SKM-1 treated with dmso at 0.1 percent for 144 hours (cell line): Measurements from ENCODE around the gene SPATS2L.

ENCODE experiments used
- DNase-seq: peaks from one replicate; lab custom pipeline; 2025; ENCODE audit not compliant: unreplicated experiment; lab: John Stamatoyannopoulos, UW

The SPATS2L gene

DNA sequence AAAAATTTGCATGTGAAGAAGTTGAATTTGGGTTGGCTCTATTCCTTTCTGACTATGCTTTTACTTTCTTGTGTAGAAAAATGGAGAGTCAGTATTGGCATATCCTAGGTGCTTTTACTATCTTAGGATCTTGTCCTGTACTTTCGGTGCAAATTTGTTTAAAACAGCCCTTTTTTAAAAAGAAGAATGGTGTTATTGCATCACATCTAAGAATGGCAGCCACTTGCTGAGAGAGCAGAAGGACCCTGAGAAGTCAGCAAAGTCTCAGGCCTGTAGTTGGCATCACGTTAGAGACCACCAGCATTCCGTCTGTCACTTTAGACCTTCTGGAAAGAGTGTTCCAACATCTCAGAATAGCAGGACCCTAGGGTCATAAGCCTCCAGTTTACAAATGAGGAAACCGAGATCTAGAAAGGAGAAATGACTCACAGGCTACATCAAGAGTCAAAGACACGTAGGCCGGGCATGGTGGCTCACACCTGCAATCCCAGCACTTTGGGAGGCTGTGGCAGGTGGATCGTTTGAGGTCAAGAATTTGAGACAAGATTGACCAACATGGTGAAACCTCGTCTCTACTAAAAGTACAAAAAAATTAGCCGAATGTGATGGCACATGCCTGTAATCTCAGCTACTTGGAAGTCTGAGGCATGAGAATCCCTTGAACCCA is 42.5 kb downstream of the SPATS2L start:
- DNase-seq: no peak

GRCh38 chr2:200349868-200350267 is 43.4 kb downstream of the SPATS2L start:
- DNase-seq: no peak

DNA sequence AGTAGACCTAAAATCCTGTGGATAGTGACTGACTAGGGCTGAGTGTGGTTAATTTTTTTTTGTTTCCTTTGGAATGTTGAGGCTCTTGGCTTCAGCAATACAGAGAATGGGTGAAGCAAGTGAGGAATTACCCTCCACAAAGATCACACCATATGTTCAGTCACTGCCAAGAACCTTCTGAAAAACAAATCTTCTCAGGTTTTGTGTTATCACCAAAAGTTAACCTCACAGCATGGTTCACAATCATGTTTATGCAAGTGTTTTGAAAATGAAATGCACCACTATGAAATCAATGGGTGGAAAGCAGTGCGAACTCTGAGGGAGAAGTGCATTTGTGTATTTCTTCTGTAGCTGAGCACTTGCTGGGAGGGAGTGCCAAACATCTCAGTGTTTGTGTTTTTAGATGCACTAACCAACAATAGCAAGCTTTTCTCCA is 44.4 kb downstream of the SPATS2L start:
- no peak for DNase-seq

GRCh38 chr2:200351815-200352214 is 45.3 kb downstream of the SPATS2L start:
- no peak for DNase-seq

DNA sequence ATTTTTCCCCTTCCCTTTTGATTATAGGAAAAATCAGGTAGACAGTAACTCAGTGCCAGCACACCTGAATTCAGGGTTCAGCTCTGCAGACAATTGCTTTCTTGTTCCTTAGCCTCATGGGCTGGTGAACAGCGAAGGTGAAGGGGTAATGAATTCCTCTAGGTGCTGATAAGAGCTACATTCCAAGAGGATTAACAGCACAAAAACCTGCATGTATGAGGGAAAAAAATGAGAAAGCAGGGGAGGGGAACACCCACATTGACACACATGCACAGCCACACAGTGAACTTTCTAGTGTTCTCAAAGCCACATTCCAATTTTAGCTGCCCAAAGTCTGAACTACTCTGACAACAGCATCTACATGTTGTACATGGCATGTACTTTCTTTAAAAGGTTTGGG is 46.1 kb downstream of the SPATS2L start:
- DNase-seq: no peak

DNA sequence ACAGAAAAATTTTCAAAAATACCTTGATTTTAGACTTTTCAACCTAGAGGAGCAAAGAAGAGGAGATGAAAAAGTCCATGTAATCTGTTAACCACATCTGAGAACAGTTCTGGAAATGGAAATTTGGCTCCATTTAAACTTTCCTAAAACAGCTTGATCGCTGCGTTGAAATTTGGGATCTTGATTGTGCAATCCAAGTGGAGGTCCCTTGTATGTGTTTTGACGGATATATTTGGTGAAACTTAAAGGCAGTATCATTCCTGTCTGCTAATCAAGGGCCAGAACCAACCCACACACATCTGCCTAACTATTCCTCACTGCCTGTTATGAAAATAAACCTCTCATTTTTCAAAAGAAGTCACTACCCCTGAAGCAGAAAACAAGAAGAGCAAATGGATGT is 46.6 kb downstream of the SPATS2L start:
- DNase-seq: no peak

DNA sequence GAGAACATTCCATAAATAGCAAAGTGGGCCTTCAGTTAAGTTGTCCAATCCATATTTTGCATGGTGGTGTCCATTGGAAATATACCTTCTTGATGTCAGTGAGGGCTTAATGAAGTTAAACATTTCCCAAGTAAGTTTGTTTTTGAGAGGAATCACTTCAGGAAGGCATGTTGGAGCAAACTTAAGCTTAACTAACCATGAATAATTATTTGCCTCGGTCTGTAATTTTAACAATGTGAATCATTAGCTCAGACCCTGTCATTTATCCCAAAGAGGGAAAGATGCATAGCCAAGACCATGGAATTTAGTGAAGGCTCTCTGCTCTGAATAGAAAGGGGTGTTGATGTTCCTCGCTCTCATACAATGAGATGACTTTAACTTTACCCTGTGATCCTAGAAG is 47.4 kb downstream of the SPATS2L start:
- DNase-seq: no peak

- DNase-seq: no peak
These were observed 48.6 kb downstream of the SPATS2L start for GRCh38 chr2:200354833-200355751.

- no peak for DNase-seq
These were observed 49.8 kb downstream of the SPATS2L start for GRCh38 chr2:200356321-200356720.

GRCh38 chr2:200356857-200357384 is 50.4 kb downstream of the SPATS2L start:
- no peak for DNase-seq

- DNase-seq: no peak
These were observed 51.4 kb downstream of the SPATS2L start for GRCh38 chr2:200357845-200358244.

- DNase-seq: no peak
These were observed 53.1 kb downstream of the SPATS2L start for GRCh38 chr2:200359552-200359951.

DNA sequence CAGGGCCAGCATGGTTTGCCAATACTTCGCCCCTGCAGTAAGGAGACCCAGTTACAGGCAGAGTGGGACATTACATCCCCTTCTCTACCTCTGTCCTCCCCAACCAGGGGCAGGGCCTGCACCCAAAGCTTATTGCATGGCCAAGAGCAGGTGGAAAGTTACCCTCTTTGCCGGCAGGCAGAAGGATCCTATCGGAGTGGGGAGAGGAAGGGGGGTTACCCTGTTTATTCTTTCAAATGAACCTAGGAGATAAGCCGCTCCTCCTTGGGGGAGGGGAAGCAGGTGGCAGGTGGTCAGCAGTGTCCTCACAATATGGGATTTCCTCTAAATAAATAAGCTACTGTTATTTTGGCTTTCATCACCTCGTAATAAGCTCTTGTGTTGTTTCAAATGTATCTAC is 53.9 kb downstream of the SPATS2L start:
- DNase-seq: no peak

GRCh38 chr2:200362202-200362917 is 55.9 kb downstream of the SPATS2L start:
- DNase-seq: no peak

DNA sequence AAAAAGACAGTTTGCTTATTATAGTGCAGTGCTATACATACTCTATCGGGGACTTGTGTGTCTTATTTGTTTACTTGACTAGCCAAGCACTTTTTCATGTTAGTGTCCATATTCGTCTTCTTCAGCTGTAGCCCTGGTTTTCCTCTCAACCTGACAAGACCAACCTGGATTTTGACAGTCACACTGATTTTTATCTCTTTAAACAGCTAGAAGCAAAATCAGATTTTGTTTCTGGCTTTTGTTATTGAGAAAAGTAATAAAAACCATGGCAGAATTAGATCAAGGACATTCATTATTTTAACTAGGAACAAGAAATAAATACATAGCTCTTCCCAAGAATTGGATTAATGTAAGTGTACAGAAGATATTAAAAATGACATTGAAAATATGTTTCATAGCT is 56.8 kb downstream of the SPATS2L start:
- DNase-seq: no peak

DNA sequence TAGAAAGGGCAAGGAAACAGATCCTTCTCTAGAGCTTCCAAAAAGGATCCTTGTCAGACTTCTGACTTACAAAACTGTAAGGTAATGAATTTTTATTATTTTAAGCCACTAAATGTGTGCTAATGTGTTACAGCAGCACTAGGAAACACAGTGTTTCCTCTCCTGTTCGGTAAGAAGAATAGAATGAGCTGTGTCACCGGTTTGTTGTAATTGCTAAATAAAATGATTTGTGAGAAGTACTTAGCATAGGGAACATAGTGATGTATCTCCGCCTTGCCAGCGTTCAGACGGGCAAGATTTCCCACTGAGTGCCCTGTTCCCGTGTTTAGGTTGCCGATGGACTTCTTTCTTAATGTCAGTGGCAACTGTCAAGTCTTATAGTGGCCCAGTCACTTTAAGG is 57.6 kb downstream of the SPATS2L start:
- no peak for DNase-seq

- no peak for DNase-seq
These were observed 58.1 kb downstream of the SPATS2L start for GRCh38 chr2:200364620-200365019.

GRCh38 chr2:200365209-200365608 is 58.7 kb downstream of the SPATS2L start:
- DNase-seq: no peak

DNA sequence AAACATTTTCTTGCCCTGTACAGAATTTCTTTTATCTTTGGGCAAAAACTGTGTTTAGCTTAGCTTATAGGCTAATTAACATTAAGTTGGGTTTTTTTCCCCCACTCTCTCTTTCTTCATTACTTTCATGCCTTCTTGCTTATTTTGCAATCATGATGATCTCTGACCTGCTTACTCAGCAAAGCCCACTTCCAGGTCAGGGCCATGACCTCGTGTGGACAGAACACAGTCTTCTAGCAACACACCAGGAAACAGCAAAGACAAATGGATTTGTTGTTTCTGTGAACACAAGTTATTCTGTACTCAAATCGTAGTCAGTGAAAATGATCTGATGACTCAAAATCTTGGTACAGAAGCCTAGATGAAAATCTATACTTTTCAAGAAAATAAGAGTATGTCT is 60.7 kb downstream of the SPATS2L start:
- peak; percentile 22 for DNase-seq

- DNase-seq: no peak
These were observed 63.4 kb downstream of the SPATS2L start for GRCh38 chr2:200369886-200370285.

DNA sequence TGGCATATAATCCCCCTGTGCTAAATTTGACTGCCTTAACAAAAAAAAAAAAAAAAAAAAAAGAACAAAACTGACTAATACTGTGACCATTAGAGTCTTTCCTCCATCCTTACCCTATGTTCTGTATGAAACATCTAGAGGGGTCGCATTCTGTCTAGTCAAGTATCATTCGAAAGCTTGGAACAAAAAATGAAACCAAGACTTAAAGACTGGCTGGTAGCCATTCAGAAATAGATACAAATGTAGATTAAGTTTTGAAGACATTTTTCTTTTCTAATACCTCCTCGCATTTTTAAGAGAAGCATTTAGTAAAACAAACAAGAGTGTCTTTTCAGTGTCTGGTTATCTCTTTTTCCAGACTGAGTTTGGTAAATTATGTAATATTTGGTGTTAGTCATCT is 66.7 kb downstream of the SPATS2L start:
- DNase-seq: no peak
